NB4 (cell line): ENCODE data around the gene LCLAT1.

Experiments
- CTCF ChIP-seq: IDR thresholded peaks from one replicate; pipeline ENCODE4 v1.5.1; 2012; ENCODE audit warnings: low read depth, low read length
- MYC ChIP-seq: IDR thresholded peaks from 2 replicates; pipeline ENCODE4 v1.6.1; 2011; ENCODE audit warnings: low read depth, low read length
- POLR2A ChIP-seq: IDR thresholded peaks from 2 replicates; pipeline ENCODE4 v1.6.1; 2011; ENCODE audit warnings: mild to moderate bottlenecking; ENCODE audit not compliant: insufficient read length; ENCODE audit errors: extremely low read depth
- TF ChIP-seq, protein P1 (sequence below): IDR thresholded peaks from 2 replicates; pipeline ENCODE4 v1.6.1; 2011; ENCODE audit warnings: low read depth, low read length

DNA sequence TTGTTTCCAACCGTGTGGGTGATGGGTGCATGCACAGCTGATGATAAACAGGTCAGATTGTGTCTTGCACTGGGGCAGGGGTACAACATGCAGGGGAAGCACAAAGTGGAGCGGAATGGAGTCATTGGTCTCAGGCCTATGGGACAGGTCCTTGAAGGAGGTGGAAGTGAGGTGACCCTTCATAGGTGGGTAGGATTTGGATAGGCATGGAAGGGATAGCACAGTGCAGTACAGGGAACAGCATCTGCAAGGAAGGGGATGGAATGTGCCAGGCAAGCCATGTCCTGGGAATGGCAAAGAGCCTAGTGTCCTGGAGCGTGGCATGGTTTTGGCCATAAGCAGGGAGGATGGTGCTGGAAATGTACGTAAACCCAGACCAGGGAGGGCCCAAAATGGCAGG, 216.3 kb downstream of the LCLAT1 start:
- TF ChIP-seq CTCF (no peak), POLR2A (no peak), MYC (no peak)
- TF ChIP-seq, protein P1, sequence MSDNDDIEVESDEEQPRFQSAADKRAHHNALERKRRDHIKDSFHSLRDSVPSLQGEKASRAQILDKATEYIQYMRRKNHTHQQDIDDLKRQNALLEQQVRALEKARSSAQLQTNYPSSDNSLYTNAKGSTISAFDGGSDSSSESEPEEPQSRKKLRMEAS, result no peak
